ENCODE results near the gene XRCC1.
"Not testable (repeated sequence)": the region's sequence is repeated elsewhere in the genome, so short reads cannot be mapped to it uniquely, and the experiment has no call there.

The XRCC1 gene

DNA sequence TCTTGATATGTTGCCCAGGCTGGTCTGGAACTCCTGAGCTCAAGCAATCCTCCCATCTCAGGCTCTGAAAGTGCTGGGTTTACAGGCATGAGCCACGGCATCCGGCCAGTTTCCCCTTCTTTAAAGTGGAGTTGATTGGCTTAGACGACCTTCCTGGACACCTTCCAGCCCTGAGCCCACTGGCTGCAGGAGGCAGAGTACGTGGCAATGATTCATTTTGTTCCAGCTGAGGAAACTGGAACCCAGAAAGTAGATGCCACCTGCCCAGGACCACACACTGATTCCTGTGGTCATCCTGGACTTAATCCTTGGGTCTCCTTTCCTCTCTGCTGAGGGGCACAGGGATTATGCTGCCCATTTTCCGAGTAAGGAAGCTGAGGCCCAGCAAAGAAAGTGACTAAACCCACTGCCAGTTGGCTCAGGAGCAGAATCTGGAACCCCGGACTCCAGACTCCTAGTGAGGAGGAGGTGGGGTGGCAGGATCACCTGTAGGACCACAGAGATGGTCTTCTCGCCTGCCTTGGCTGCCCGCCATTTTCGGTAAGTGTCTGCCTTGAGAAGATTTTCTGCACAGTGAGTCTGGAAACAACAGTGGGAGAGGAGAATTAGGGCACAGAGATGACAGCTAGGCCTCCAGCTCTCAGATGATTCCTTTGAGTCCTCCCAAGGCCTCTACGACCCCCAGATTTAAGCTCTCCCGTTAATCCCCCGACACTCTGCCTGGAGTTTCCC lies 737 bp downstream of the XRCC1 start:
- DNase-seq, result peak; percentile 68

DNA sequence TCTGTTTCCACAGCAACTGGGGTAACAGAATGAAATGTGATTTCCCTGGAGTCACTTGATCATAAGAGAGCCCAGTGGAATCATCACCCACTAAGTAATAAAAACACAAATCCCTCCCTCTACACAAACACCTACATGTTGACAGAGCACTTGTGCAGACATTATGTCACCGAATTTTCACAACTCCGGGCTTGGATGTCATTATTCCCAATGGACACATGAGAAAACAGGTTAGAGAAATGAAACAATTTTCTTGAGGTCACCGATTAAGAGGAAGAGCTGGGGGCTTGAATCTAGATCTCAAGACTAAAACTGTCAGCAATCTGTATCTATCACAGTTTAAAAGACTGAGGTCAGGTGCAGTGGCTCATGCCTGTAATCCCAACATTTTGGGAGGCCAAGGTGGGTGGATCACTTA lies 3.1 kb downstream of the XRCC1 start:
- no peak for DNase-seq

DNA sequence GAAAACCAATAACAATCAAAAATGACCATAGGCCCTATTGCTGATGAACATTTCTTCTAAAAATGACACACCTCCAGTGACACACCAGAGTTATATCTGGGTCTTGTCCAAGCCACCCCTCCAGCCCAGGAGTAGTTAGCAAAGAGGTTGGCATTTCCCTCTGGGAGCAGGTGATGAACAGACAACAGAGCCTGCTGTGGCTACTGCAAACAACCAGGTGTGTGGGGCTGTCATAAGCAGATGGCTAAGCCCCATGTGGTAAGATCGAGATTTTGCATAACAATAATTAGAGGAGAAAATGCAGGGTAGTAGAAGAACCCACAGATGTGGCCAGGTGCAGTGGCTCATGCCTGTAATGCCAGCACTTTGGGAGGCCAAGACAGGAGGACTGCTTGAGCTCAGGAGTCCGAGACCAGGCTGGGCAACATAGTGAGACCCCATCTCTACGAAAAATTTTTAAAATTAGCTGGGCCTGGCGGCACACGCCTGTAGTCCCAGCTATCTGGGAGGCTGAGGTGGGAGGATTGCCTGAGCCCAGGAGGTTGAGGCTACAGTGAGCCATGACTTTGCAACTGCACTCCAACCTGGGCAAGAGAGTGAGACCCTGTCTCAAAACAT lies 5.0 kb downstream of the XRCC1 start:
- no peak for DNase-seq

DNA sequence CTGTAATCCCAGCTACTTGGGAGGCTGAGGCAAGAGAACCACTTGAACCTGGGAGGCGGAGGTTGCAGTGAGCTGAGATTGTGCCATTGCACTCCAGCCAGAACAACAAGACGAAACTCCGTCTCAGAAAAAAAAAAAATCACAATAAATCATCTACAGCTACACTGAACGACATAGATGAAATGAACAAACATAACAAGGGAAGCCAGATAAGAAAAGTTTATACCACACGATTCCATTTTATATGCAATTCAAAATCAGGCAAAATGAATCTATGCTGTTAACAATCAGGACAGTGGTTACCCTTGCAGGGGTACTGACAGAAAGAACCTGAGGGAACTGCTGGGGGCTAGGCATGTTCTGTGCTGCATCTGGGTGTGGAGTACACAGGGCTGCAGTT lies 5.7 kb downstream of the XRCC1 start:
- DNase-seq, result no peak

DNA sequence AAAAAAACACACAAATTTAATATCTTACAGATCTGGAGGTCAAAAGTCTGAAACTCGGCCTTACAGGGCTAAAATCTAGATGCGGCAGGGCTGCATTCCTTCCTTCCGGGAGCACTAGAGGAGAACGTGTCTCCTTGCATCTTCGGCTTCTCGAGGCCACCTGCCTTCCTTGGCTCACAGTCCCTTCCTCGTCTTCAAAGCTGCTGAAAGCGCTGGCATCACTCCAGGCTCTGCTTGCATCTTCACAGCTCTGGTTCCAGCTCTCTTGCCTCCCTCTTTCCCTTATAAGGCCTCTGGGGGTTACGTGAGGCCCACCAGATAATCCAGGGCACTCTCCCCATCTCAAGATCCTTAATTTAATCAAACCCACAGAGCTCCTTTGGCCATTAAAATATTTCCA lies 10.5 kb downstream of the XRCC1 start:
- DNase-seq, result no peak

DNA sequence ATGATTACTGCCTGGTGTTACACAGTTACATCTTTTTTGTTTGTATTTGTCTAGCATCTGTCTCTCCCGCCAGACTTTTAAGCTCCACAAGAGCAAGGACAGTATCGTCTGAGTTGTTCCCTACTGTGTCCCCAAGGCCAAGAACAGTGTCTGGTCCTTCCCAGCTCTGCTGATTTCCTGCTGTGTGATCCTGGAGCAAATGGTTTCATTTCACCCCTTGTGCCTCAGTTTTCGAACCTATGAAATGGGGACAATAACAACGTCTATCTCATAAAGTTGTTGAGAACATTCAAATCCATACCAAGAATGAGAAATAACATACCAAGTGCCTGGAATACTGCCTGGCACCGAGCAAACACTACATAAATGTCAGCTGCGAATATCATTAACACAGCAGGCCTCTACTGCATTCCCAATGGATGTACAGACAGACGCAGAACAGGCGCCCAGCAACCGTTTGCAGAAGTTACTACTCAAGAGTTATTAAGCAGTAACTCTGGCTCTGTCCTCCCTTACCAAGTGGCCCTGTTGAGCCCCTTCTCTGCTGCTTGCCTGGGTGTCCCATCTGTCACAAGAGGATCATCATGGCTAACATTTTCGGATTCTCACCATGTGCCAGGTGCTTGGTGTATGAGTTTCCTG lies 11.4 kb downstream of the XRCC1 start:
- DNase-seq, result no peak

DNA sequence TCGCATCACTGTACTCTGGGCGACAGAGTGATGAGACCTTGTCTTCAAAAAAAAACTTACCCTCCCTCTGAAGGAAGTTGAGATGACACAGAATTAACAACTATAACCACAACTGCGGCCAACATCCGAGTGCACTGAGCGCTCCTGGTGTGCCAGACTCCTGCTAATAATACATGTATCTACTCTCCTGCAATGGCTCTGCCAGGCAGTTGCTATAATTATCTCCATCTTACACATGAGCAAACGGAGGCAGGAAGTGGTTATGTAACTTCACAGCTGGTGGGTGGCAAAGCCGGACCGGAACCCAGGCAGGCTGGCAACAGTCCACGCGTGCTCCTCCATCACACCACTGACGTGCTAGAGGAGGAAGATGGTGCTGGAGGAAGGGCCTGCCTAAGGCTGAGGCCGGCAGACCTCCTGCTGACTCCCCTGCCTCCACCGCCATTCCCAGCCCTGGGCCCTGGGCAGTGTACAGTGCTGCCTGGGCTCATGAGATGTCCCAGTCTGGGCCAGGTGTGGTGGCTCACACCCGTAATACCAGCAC lies 12.6 kb downstream of the XRCC1 start:
- peak; percentile 90 for DNase-seq

DNA sequence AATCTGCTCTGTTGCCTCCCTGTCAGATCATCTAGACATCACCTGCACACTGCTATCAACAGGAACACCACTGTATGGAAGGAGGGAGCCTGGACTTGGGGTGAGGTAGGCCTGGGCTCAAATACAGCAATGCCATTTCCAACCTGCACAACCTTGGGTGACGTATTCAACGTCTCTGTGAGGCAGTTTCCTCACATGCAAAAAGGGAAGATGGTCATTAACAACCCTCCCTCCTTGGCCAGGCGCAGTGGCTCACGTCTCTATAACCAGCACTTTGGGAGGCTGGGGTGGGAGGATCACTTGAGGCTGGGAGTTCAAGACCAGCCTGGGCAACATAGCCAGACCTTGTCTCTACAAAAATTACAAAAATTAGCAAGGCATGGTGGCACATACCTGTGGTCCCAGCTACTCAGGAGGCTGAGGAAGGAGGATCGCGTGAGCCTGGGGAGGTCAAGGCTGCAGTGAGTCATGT lies 13.1 kb downstream of the XRCC1 start:
- DNase-seq, result no peak

DNA sequence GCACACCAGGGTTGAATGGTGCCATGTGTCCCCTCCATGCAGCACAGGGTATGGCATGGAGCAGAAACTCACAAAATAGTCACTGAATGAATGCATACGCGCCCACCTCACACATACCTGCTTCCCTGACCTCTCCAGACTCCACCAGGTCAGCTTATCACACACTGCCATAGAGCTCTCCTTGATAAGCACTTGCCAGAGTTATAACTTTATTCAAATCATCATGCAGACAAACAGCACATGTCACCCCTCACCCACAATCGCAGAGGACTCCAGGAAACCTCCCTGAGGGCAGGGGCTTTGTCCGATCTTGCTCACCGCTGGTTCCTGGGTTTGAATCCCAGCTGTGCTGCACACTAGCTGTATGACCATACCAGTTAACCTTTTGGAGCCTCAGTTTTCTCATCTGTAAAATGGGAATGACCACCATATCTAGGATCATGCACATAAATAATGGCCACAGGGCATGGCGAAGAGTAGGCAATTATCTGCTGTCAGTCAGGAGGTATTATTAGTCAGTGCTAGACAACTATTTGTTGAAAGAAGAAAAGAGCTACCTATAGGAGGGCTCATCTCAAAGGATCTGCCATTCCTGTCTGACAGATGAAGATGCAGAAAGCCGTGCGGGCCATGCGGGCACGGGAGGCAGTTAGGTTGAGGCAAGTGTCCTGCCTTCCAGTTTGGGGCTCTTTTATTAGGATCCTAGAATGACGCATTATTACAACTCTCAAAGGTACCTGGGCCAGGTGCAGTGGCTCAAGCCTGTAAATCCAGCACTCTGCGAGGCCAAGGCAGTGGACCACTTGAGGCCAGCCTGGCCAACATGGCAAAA lies 14.0 kb downstream of the XRCC1 start:
- no peak for DNase-seq

DNA sequence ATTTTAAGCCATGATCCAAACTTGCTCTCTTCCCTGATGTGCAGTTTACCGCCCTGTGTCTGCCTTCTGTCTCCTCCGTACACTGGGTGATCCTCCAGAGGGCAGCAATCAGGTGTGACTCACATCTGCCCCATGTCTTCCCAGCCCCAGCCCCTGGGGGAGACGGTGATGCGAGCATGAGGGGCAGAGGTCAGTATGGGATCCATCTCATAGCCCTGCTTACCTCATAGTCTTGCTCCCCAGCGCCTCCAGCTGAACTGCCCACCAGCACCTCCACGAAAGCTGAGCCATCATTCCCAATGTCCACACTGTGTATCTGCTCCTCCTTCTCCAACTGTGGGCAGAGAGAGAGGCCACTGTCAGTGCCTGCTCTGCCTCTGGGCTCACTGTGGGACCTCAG lies 14.6 kb downstream of the XRCC1 start:
- peak; percentile 52 for DNase-seq

DNA sequence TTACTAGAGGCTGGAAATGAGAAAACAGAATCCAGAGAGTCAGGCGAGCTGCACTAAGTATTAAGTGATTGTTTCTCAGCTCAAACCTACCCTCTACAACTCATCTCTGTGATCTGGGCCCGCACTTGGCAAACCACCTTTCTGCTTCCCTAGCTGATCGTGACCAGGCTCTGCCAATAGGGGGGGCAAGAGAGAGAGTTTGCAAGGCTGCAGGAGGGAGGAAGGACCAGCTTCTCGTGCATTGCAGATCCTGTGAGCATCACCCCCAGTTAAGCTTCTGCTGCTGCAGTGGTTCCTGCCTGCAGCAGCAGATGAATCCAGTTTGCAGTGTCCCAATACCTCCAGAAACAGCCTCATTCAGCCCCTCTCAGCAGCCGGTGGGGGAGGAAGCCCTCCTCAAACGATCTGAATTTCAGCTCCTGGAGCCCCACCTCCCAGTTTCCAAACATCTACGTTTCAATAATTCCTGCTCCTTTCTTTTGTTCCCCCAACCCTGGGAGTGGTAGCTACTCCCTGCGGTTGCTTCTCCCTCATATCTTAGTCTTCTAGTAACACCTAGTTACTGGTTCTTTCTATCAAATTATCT lies 20.0 kb downstream of the XRCC1 start:
- peak; percentile 63 for DNase-seq

DNA sequence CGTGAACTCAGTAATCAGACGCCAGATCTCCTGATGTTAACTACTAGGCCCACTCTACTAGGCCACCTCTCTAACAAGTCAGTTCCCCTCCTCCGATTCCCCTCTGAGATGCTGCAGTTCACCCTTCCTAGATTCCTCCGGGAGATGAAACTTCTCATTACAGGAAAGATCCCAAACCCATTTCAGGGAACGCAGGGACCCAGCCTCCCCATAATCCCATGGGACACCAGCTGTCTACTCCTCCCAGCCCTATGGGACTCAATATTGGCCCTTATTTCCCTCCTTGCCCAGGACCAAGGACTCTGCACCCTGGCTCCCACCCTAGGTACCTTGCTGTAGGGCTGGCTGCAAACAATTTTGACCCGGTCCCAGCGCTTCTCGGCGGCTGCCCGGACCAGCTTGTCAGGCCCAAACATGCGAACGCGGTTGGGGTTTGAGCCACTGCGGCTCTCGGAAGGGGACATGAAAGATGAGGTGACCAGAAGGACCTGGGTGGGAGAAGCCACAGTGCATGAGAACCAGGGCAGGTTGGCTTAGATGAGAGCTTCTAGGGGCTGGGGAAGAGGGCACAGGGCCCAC lies 20.9 kb downstream of the XRCC1 start:
- no peak for DNase-seq

DNA sequence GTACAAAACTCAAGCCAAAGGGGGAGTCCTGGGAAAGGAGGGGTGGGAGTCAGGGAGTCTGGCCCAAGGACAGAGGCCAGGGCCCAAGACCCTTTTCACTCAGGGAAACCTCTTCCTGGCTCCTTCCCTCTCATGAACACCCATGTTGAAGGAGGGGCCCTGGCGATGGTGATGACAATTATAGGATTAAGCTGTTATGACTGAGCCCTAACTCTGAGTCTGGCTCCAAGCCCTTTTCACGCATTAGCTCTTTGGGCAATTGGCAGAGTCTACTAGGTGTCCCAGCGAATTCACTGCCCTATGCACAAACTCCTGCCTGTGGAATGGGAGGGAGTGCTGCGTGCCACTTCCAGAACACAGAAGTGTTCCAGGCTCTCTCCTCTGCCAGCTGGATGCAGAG lies 21.7 kb downstream of the XRCC1 start:
- no peak for DNase-seq

DNA sequence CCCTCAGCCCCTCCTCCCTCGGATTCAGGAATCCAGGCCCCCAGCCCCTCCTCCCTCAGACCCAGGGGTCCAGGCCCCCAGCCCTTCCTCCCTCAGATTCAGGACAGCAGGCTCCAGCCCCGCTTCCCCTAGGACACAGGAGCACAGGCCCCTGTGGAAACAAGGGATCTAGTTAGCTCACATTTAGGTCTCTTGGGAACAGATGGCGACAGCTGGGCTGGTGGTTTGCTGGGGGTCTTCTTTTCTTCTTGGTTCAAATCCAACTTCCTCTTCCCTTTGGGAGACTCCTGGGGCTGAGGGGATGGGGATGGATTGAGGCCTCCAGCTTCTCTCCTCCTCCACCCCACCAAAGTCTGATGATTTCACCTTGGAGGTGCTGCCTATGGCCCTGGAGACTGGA lies 22.7 kb downstream of the XRCC1 start:
- no peak for DNase-seq

DNA sequence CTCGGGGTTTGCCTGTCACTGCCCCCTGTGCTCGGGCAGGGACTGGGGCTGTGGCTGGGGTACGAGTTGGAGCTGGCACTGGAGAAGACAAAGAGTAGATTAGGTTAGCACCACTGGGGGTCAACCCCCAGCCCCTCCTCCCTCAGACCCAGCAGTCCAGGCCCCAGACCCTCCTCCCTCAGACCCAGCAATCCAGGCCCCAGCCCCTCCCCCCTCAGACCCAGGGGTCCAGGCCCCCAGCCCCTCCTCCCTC lies 23.2 kb downstream of the XRCC1 start:
- DNase-seq, result no peak

DNA sequence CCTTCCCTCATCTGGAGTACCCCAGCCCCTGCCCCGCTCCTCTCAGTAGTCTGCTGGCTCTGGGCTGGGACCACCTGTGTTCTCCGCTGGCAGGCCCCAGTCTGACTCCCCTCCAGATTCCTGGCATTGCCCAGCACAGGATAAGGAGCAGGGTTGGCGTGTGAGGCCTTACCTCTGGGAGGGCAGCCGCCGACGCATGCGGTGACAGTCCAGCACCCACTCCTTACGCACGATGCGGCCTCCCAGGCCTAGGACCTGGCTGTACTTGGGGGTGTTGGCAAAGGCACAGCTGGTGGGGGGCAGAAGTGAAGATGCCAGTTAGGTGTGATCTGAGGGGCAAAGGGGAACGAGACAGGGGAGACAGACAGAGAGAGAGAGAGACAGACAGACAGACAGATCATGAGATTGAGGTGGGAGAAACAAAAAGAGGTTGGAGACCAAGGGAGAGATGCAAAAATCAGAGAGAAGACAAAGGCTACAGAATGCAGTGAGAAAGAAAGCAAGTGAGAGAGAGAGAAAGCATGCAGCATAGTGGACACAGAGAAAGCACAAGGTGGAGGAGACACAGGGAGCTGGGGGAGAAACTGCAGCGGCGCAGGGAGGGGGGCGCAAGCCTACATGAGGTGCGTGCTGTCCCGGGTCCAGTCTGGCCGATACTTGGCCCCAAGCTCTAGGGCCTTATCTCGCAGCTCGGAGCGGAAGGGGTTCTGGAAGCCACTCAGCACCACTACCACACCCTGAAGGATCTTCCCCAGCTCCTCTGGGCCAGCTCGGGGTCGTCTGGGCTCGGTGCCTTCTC lies 23.7 kb downstream of the XRCC1 start:
- no peak for DNase-seq

DNA sequence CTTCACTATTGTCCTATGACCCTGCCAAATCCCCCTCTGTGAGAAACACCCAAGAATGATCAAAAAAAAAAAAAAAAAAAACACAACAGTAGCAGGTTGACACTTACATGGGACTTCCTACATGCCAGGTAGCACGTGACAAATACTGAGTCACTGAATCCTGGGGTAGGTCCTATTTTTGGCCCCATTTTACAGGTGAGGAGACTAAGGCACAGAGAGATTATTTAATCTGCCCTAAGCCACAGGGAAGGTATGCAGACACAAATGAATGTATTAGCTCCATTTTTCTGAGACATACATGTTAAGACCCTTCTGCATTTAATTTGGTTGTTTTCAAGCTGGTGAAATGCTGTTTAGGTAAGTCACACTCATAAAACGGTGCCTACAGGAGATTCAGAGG lies 26.6 kb downstream of the XRCC1 start:
- DNase-seq, result no peak

DNA sequence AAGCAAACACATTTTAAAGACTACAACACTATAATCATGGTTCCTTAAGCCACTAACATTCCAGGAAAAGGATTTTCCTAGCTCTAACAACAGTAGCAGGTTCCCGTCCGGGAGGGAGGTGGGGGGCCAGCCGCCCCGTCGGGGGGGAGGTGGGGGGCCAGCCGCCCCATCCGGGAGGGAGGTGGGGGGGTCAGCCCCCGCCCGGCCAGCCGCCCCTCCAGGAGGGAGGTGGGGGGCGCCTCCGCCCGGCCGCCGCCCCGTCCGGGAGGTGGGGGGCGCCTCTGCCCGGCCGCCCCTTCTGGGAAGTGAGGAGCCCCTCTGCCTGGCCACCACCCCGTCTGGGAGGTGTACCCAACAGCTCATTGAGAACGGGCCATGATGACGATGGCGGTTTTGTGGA lies 27.4 kb downstream of the XRCC1 start:
- not testable (repeated sequence) for DNase-seq

DNA sequence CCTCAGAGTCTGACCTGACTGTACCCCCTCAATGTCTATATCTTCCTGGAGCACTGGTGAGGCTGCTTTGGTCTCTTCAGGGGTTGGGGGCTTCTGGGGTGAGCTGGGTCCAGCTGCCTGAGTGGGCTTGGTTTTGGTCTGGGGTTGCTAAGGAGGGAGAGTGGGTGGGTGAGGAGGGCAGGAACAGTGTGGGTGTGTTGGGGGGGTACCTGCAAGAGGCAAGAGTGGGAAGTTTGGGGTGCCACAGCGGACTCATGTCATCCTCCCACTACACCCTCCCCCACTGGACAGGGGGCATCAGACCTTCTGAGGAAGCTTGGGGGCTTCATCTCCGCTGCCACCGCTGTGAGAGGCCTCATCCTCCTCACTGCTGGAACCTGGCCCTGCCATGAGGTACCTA lies 28.7 kb downstream of the XRCC1 start:
- no peak for DNase-seq

DNA sequence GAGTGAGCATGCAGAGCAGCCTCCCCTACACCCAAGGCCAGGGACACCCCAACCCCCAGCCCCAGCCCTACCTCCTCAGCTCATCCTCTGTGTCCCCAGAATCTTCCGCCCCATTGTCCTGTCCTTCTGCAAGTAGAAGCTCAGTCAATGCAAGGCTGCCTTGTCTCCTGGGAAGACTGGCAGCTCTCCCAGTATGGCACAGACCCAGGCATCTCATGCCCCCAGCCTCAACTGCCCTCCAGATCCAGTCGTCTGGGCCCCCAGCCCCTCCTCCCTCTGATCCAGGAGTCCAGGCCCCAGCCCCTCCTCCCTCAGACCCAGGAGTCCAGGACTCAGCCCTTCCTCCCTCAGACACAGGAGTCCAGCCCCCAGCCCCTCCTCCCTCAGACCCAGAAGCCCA lies 29.3 kb downstream of the XRCC1 start:
- no peak for DNase-seq

DNA sequence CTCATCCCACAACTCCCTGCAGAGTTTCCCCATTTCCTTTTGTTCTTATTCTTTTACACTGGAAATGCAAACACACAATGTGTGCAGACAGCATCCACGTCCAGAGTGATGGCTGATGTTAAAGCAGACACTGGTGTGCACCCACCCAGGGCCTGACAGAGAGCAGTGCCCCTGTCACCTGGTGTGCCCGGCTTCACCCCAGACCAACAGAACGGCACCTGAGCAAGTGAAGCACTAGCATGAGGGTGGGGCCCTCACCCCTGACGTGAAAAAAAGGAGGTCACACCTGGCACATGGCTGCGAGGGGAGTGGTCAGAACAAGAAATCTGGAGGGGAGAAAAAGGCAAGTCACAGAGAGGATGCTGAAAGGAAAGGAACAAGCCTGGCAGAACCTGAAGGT lies 30.1 kb downstream of the XRCC1 start:
- DNase-seq, result no peak

DNA sequence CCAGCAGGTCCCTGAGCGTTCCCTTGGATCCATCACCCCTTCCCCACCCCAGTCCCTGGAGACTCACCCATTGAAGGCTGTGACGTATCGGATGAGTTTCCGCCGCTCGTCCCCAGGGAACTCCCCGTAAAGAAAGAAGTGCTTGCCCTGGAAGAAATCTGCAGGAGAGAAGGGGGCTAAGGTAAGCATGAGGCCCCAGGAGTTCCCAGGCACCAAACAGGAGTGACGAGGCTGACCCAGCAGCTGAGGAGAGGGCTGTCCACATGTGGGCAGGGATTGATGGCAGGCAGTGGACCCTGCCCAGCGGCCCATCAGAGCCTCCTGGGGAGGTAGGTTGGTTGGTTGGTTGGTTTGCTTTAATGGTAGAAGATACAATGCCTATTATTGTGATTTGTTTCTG lies 31.2 kb downstream of the XRCC1 start:
- DNase-seq, result no peak

Data from EL (cell line).